GM12878 (cell line): ENCODE data around the gene PSORS1C1.

Experiments used
- CREB1 ChIP-seq: IDR thresholded peaks from 2 replicates; pipeline ENCODE4 v1.6.1; 2012; ENCODE audit warnings: low read depth, mild to moderate bottlenecking, inconsistent platforms
- CTCF ChIP-seq, 3 experiments: IDR thresholded peaks in 2 of 3; conservative IDR thresholded peaks in 1 of 3; 2 replicates each; pipeline ENCODE4 v1.5.1; 2011; ENCODE audit warnings: low read depth in 3 of 3, low read length in 3 of 3, mild to moderate bottlenecking in 3 of 3, control low read depth in 2 of 3, moderate library complexity in 2 of 3, inconsistent platforms in 1 of 3, mixed read lengths in 1 of 3; ENCODE audit not compliant: control insufficient read depth in 2 of 3, insufficient read depth in 1 of 3; ENCODE audit errors: extremely low read depth in 1 of 3
- FOS ChIP-seq: IDR thresholded peaks from 3 replicates; pipeline ENCODE4 v1.6.1; 2011; ENCODE audit warnings: borderline replicate concordance; ENCODE audit not compliant: insufficient read length; ENCODE audit errors: extremely low read depth
- KAT2A ChIP-seq: conservative IDR thresholded peaks from 2 replicates; pipeline ENCODE4 v1.6.1; 2011; ENCODE audit warnings: low read depth, low read length; ENCODE audit not compliant: control insufficient read depth
- NRF1 ChIP-seq: conservative IDR thresholded peaks from 2 replicates; pipeline ENCODE4 v1.6.1; 2011; ENCODE audit warnings: mild to moderate bottlenecking, low read depth, low read length, improper control_type of control experiment
- POLR2A ChIP-seq: IDR thresholded peaks from 2 replicates; pipeline ENCODE4 v1.6.1; 2011; ENCODE audit warnings: low read depth, mild to moderate bottlenecking, low read length
- SIX5 ChIP-seq: IDR thresholded peaks from 2 replicates; pipeline ENCODE4 v1.6.1; 2011; ENCODE audit warnings: mild to moderate bottlenecking, low read depth, low read length, moderate library complexity; ENCODE audit not compliant: severe bottlenecking
- SMAD1 ChIP-seq: fragments of 450-650 bp; IDR thresholded peaks from 2 replicates; pipeline ENCODE4 v1.6.1; 2018; ENCODE audit warnings: mild to moderate bottlenecking, low read depth; ENCODE audit not compliant: partially characterized antibody
- SP1 ChIP-seq: IDR thresholded peaks from one replicate; pipeline ENCODE4 v1.6.1; 2011; ENCODE audit warnings: low read depth, low read length
- SPI1 ChIP-seq: IDR thresholded peaks from 2 replicates; pipeline ENCODE4 v1.6.1; 2011; ENCODE audit warnings: low read depth, mild to moderate bottlenecking, low read length, moderate library complexity, borderline replicate concordance; ENCODE audit not compliant: insufficient read depth
- ZNF274 ChIP-seq: IDR thresholded peaks from one replicate; pipeline ENCODE4 v1.8.0; 2011; ENCODE audit not compliant: insufficient read length, insufficient read depth

- TF ChIP-seq ZNF274, result no peak
- no peak for TF ChIP-seq SMAD1
- no peak for TF ChIP-seq CREB1
- no peak for TF ChIP-seq KAT2A
- TF ChIP-seq FOS, result no peak
- TF ChIP-seq CTCF (IDR thresholded peaks at IDR 0.05 in 2 of 3, conservative IDR thresholded peaks at IDR 0.05 in 1 of 3; ENCODE audit: control insufficient read depth in 2 of 3, extremely low read depth in 1 of 3, insufficient read depth in 1 of 3, low read depth in 3 of 3, low read length in 3 of 3), result no peak
- TF ChIP-seq POLR2A, result no peak
- TF ChIP-seq SPI1, result no peak
- no peak for TF ChIP-seq NRF1
- no peak for TF ChIP-seq SP1
- no peak for TF ChIP-seq SIX5
Measured at GRCh38 chr6:31131595-31131994, 17.0 kb downstream of the PSORS1C1 start.
